Measurements from ENCODE around the gene TFR2. TPM values are rescaled to one million over a fixed set of nuclear protein-coding genes. Genes with fewer than 3 reads are reported as not detected.

The TFR2 gene
- total RNA-seq, 1 donor from 2014 or later: 0.50 TPM

DNA sequence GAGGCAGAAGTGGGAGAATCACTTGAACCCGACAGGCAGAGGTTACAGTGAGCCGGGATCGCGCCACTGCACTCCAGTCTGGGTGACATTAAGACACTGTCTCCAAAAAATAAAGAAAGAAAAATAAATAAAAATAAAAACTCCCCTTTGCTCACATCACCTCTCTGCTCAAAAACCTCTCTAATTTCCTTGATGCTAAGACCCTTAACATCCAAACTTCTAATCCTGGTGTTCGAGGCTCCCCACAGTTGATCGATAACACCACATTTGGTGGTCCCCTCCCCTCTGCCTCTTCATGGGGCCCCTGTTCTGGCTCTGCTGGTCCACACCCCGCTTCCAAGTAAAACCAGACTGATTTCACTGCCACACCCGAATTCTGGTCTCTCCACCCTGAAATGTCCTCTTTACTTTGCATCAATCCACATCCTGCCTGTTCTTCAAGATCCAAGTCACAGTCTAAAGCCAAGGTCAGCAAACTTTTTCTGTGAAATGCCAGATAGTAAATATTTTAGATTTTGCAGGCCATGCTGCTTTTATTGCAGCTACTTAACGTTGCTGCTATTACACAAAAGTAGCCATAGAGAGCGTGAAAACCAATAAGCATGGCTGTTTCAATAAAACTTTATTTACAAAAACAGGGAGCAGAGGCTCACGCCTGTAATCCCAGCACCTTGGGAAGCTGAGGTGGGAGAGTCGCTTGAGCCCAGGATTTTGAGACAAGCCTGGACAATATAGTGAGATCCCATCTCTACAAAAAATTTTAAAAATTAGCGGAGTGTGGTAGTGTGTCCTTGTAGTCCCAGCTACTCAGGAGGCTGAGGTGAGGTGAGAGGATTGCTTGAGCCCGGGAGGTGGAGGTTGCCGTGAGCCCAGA, 17.2 kb downstream of the TFR2 start:
- H3K9me3 ChIP-seq (ENCODE audit: insufficient read depth, low read depth, low read length): no peaks in the 10 kb centered on the region
- no peaks in the 10 kb centered on the region for H4K20me1 ChIP-seq (ENCODE audit: insufficient read depth, low read length)
- no peak overlapping the region for H3K27ac ChIP-seq (ENCODE audit: low read depth, low read length)
- H3K9ac ChIP-seq (ENCODE audit: low read length): no peak overlapping the region
- no peak for FAIRE-seq
- H3K4me1 ChIP-seq (ENCODE audit: insufficient read depth, low read length): no peaks in the 10 kb centered on the region
- H3K79me2 ChIP-seq (ENCODE audit: insufficient read depth, low read length): no peaks in the 10 kb centered on the region
- H3K27ac Mint-ChIP-seq (ENCODE audit: unreplicated experiment): no peak overlapping the region
- H3K4me3 ChIP-seq (ENCODE audit: insufficient read depth, low read depth, low read length): no peak overlapping the region
- H3K4me1 Mint-ChIP-seq (ENCODE audit: low read depth, unreplicated experiment): no peaks in the 10 kb centered on the region
- no peak overlapping the region for H2AFZ ChIP-seq (ENCODE audit: low read depth, low read length)
- no peak overlapping the region for H3K4me2 ChIP-seq (ENCODE audit: low read length)
- no peak for TF ChIP-seq EZH2 (IDR thresholded peaks at IDR 0.05; ENCODE audit: insufficient read depth, low read length)
- H3K27me3 Mint-ChIP-seq (ENCODE audit: low read depth, unreplicated experiment): peaks cover 35% of the 10 kb centered on the region
- H3K9me3 Mint-ChIP-seq (ENCODE audit: unreplicated experiment): no peaks in the 10 kb centered on the region
- H3K36me3 Mint-ChIP-seq (ENCODE audit: low read depth, unreplicated experiment): peaks cover 10% of the 10 kb centered on the region
- no peak for DNase-seq (ENCODE audit: low read depth)
- no peaks in the 10 kb centered on the region for H3K36me3 ChIP-seq (ENCODE audit: insufficient read depth, low read length)
- H3K4me3 Mint-ChIP-seq (ENCODE audit: unreplicated experiment): no peak overlapping the region
- no peaks in the 10 kb centered on the region for H3K27me3 ChIP-seq (ENCODE audit: insufficient read depth, low read length)

DNA sequence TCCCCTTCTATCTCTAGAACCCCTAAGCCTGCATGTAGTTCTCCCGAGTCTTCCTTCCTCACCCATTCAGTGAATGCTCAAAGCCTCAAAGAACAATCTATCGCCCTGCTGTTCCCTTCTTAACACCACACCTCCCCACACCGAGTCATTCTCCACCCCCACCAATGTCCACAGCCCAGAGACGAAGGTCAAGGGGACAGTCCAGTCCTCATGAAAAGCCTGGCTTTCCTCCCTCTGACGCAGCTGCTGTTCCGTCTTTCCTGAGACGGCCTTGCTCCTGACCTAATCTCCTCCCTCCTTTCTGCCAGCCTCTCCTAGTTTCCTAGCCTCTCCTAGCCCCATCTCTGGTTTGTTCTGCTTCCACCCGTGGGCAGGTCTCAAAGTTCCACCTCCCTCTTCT, 19.8 kb downstream of the TFR2 start:
- H2AFZ ChIP-seq (ENCODE audit: low read depth, low read length): no peak overlapping the region
- no peaks in the 10 kb centered on the region for H3K36me3 ChIP-seq (ENCODE audit: insufficient read depth, low read length)
- H3K27me3 ChIP-seq (ENCODE audit: insufficient read depth, low read length): no peaks in the 10 kb centered on the region
- Mint-ChIP-seq H3K36me3 (ENCODE audit: low read depth, unreplicated experiment) (peaks cover 10% of the 10 kb centered on the region), H3K27ac (ENCODE audit: unreplicated experiment) (no peak overlapping the region), H3K4me3 (ENCODE audit: unreplicated experiment) (no peak overlapping the region), H3K4me1 (ENCODE audit: low read depth, unreplicated experiment) (no peaks in the 10 kb centered on the region), H3K9me3 (ENCODE audit: unreplicated experiment) (no peaks in the 10 kb centered on the region), H3K27me3 (ENCODE audit: low read depth, unreplicated experiment) (peaks cover 26% of the 10 kb centered on the region)
- no peak overlapping the region for H3K27ac ChIP-seq (ENCODE audit: low read depth, low read length)
- H3K79me2 ChIP-seq (ENCODE audit: insufficient read depth, low read length): no peaks in the 10 kb centered on the region
- FAIRE-seq: no peak
- H3K4me2 ChIP-seq (ENCODE audit: low read length): no peak overlapping the region
- no peak for DNase-seq (ENCODE audit: low read depth)
- TF ChIP-seq EZH2 (IDR thresholded peaks at IDR 0.05; ENCODE audit: insufficient read depth, low read length) (no peak), CTCF (IDR thresholded peaks at IDR 0.05; ENCODE audit: insufficient read depth, low read depth, low read length) (no peak)
- no peaks in the 10 kb centered on the region for H4K20me1 ChIP-seq (ENCODE audit: insufficient read depth, low read length)
- no peak overlapping the region for H3K4me3 ChIP-seq (ENCODE audit: insufficient read depth, low read depth, low read length)
- H3K4me1 ChIP-seq (ENCODE audit: insufficient read depth, low read length): no peaks in the 10 kb centered on the region
- no peaks in the 10 kb centered on the region for H3K9me3 ChIP-seq (ENCODE audit: insufficient read depth, low read depth, low read length)
- no peak overlapping the region for H3K9ac ChIP-seq (ENCODE audit: low read length)

DNA sequence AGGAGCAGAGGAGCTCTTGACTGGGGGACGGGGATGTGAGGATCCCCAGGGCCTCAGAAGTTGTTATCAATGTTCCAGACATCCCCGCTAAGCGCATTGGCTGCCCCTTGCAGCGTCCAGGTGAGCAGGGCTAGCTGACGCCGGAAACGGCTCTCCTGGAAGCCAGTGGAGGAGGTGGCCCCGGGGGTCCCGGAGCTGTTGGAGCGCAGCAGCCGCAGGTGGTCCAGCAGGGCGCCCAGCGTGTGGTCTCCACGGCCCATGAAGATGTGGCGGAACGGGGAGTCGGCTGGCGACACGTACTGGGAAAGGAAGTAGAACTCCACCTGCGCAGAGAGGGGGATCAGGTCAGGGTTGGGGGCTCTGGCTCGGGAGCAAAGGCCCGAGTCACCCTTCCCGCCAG, 20.5 kb downstream of the TFR2 start:
- H3K27me3 Mint-ChIP-seq (ENCODE audit: low read depth, unreplicated experiment): peaks cover 19% of the 10 kb centered on the region
- TF ChIP-seq CTCF (IDR thresholded peaks at IDR 0.05; ENCODE audit: insufficient read depth, low read depth, low read length) (no peak), EZH2 (IDR thresholded peaks at IDR 0.05; ENCODE audit: insufficient read depth, low read length) (no peak)
- FAIRE-seq: no peak

More for the DNA sequence above, 20.5 kb downstream of the TFR2 start:
- DNase-seq (ENCODE audit: low read depth): no peak
- H3K36me3 Mint-ChIP-seq (ENCODE audit: low read depth, unreplicated experiment): peaks cover 9% of the 10 kb centered on the region
- H3K9me3 Mint-ChIP-seq (ENCODE audit: unreplicated experiment): no peaks in the 10 kb centered on the region
- H3K4me1 Mint-ChIP-seq (ENCODE audit: low read depth, unreplicated experiment): no peaks in the 10 kb centered on the region
- H3K9ac ChIP-seq (ENCODE audit: low read length): no peak overlapping the region
- no peak overlapping the region for H3K27ac Mint-ChIP-seq (ENCODE audit: unreplicated experiment)
- H3K27ac ChIP-seq (ENCODE audit: low read depth, low read length): no peak overlapping the region
- no peaks in the 10 kb centered on the region for H3K27me3 ChIP-seq (ENCODE audit: insufficient read depth, low read length)
- no peak overlapping the region for H3K4me3 Mint-ChIP-seq (ENCODE audit: unreplicated experiment)
- no peak overlapping the region for H2AFZ ChIP-seq (ENCODE audit: low read depth, low read length)
- H3K79me2 ChIP-seq (ENCODE audit: insufficient read depth, low read length): no peaks in the 10 kb centered on the region
- no peaks in the 10 kb centered on the region for H4K20me1 ChIP-seq (ENCODE audit: insufficient read depth, low read length)
- no peaks in the 10 kb centered on the region for H3K36me3 ChIP-seq (ENCODE audit: insufficient read depth, low read length)
- no peak overlapping the region for H3K4me2 ChIP-seq (ENCODE audit: low read length)
- H3K4me3 ChIP-seq (ENCODE audit: insufficient read depth, low read depth, low read length): no peak overlapping the region
- H3K4me1 ChIP-seq (ENCODE audit: insufficient read depth, low read length): no peaks in the 10 kb centered on the region
- H3K9me3 ChIP-seq (ENCODE audit: insufficient read depth, low read depth, low read length): no peaks in the 10 kb centered on the region
